Caco-2 (cell line): ENCODE results near the gene LARP4B. TPM values are rescaled to one million over a fixed set of nuclear protein-coding genes. Genes with fewer than 3 reads are reported as not detected.

Experiments used
- BruUV-seq: library from RNA; stranded (reverse); fragments of 400-500 nt; replicated peaks from 2 replicates; lab custom pipeline; 2021; lab: Mats Ljungman, UMichigan
- CTCF ChIA-PET: fragments of 300-600 bp; sonication (Branson Sonifier 250); formaldehyde crosslinking; loops from one replicate; lab custom pipeline; 2022; ENCODE audit warnings: antibody characterized with exemption; lab: Charles Lee
- POLR2A ChIA-PET: fragments of 300-600 bp; sonication (Branson Sonifier 250); formaldehyde crosslinking; loops from one replicate; lab custom pipeline; 2022; ENCODE audit warnings: antibody characterized with exemption; lab: Charles Lee
- DNase-seq, 2 experiments: peaks; one replicate each; pipeline versions ENCODE4 v3.0.0 to v3.0.0-alpha.2; 2020 to 2022
- H3K27me3 ChIP-seq: replicated peaks from 2 replicates; pipeline ENCODE4 v1.6.0; 2011; ENCODE audit warnings: low read length; ENCODE audit not compliant: control insufficient read depth, insufficient read depth
- H3K36me3 ChIP-seq: 2 replicates; pipeline ENCODE4 v1.5.1; 2011; ENCODE audit warnings: low read length; ENCODE audit not compliant: control insufficient read depth, insufficient read depth
- H3K4me1 ChIP-seq: fragments of 250-450 bp; sonication (Bioruptor Pico); 2 replicates; pipeline ENCODE4 v1.5.1; 2020; ENCODE audit warnings: mild to moderate bottlenecking
- H3K4me3 ChIP-seq: 2 replicates; pipeline ENCODE4 v1.5.1; 2011; ENCODE audit warnings: low read depth, mild to moderate bottlenecking, control low read depth, low read length
- H3K9me3 ChIP-seq: fragments of 250-450 bp; sonication (Bioruptor Pico); 2 replicates; pipeline ENCODE4 v1.5.1; 2020; ENCODE audit warnings: mild to moderate bottlenecking, moderate library complexity
- H3K27ac Mint-ChIP-seq: one replicate; pipeline ENCODE4 v1.8.0; 2022; ENCODE audit warnings: mixed read lengths; ENCODE audit not compliant: unreplicated experiment
- H3K27me3 Mint-ChIP-seq: one replicate; pipeline ENCODE4 v1.8.0; 2022; ENCODE audit warnings: mixed read lengths; ENCODE audit not compliant: insufficient read depth, unreplicated experiment
- H3K36me3 Mint-ChIP-seq: one replicate; pipeline ENCODE4 v1.8.0; 2022; ENCODE audit warnings: mild to moderate bottlenecking, mixed read lengths; ENCODE audit not compliant: insufficient read depth, unreplicated experiment
- H3K4me1 Mint-ChIP-seq: one replicate; pipeline ENCODE4 v1.8.0; 2022; ENCODE audit warnings: low read depth, mixed read lengths; ENCODE audit not compliant: unreplicated experiment
- H3K4me3 Mint-ChIP-seq: one replicate; pipeline ENCODE4 v1.8.0; 2022; ENCODE audit warnings: mild to moderate bottlenecking, moderate library complexity, mixed read lengths; ENCODE audit not compliant: unreplicated experiment
- H3K9me3 Mint-ChIP-seq: one replicate; pipeline ENCODE4 v1.8.0; 2022; ENCODE audit warnings: mixed read lengths; ENCODE audit not compliant: unreplicated experiment
- CTCF ChIP-seq, 2 experiments: fragments of 200-600 bp in 1 of 2; IDR thresholded peaks; 1 replicate in 1 of 2; 2 replicates in 1 of 2; pipeline versions ENCODE4 v1.5.1 to v1.8.0; 2011 to 2022; ENCODE audit warnings: antibody characterized with exemption in 1 of 2, control low read depth in 1 of 2, inconsistent platforms in 1 of 2, low read depth in 1 of 2, low read length in 1 of 2, mild to moderate bottlenecking in 1 of 2, moderate library complexity in 1 of 2; ENCODE audit not compliant: insufficient read depth in 1 of 2, severe bottlenecking in 1 of 2, unreplicated experiment in 1 of 2
- intact Hi-C: fragments of 100-400 bp; cut with micrococcal nuclease; formaldehyde crosslinking; loops from one replicate; pipeline ENCODE4 v1.10.0; 2022; ENCODE audit not compliant: unreplicated experiment
- total RNA-seq: library from RNA; stranded (reverse); gene quantifications from 2 replicates; pipeline ENCODE4 v1.2.3, GENCODE V29; 2022

Gene LARP4B
- total RNA-seq, 1 experiment from 2014 or later: 235 TPM

GRCh38 chr10:809671-810350 lies 121.7 kb downstream of the LARP4B start:
- no TSS peak for BruUV-seq
- POLR2A ChIA-PET: interaction anchor here (0.7 kb wide), 1 partner anchor 61 kb away, joined by 8 read pairs; no protein-coding TSS in a partner anchor
- CTCF ChIA-PET: interaction anchor here (0.8 to 1.8 kb wide), 5 partner anchors 18 to 394 kb away, joined by 3 to 6 read pairs (median 4); no protein-coding TSS in a partner anchor
- no peaks in the 10 kb centered on the region for H3K27me3 Mint-ChIP-seq
- H3K4me1 ChIP-seq: no peaks in the 10 kb centered on the region
- peaks cover 14% of the 10 kb centered on the region for H3K36me3 ChIP-seq
- H3K4me1 Mint-ChIP-seq: no peaks in the 10 kb centered on the region
- intact Hi-C loops: loop anchor here (1.0 kb wide), 1 partner anchor 299 kb away; no protein-coding TSS in a partner anchor
- H3K36me3 Mint-ChIP-seq: peaks cover 99% of the 10 kb centered on the region
- no peaks in the 10 kb centered on the region for H3K27me3 ChIP-seq
- no peak overlapping the region for H3K4me3 ChIP-seq
- H3K27ac Mint-ChIP-seq: no peak overlapping the region
- TF ChIP-seq CTCF (IDR thresholded peaks at IDR 0.05; ENCODE audit: insufficient read depth in 1 of 2, low read depth in 1 of 2, low read length in 1 of 2, severe bottlenecking in 1 of 2, unreplicated experiment in 1 of 2): no peak
- H3K9me3 Mint-ChIP-seq: no peaks in the 10 kb centered on the region
- no peak for DNase-seq
- no peaks in the 10 kb centered on the region for H3K9me3 ChIP-seq
- no peak overlapping the region for H3K4me3 Mint-ChIP-seq

GRCh38 chr10:807958-808353 lies 123.5 kb downstream of the LARP4B start:
- Mint-ChIP-seq H3K4me1 (no peaks in the 10 kb centered on the region), H3K4me3 (no peak overlapping the region), H3K27me3 (no peaks in the 10 kb centered on the region), H3K27ac (no peak overlapping the region), H3K9me3 (no peaks in the 10 kb centered on the region), H3K36me3 (peaks cover 99% of the 10 kb centered on the region)
- TF ChIP-seq CTCF (IDR thresholded peaks at IDR 0.05; ENCODE audit: insufficient read depth in 1 of 2, low read depth in 1 of 2, low read length in 1 of 2, severe bottlenecking in 1 of 2, unreplicated experiment in 1 of 2): no peak
- Histone ChIP-seq H3K27me3 (no peaks in the 10 kb centered on the region), H3K9me3 (no peaks in the 10 kb centered on the region), H3K36me3 (peaks cover 14% of the 10 kb centered on the region), H3K4me1 (no peaks in the 10 kb centered on the region), H3K4me3 (no peak overlapping the region)
- intact Hi-C loops: no loop called here
- no peak for DNase-seq
- ChIA-PET CTCF (no interaction called here), POLR2A (no interaction called here)
- BruUV-seq: no TSS peak

- ChIA-PET CTCF (interaction anchor here (0.6 kb wide), 1 partner anchor 242 kb away, joined by 3 read pairs; the partner anchor contains the start of gene IDI1), POLR2A (no interaction called here)
- Histone ChIP-seq H3K27me3 (no peaks in the 10 kb centered on the region), H3K4me3 (no peak overlapping the region), H3K4me1 (no peaks in the 10 kb centered on the region), H3K36me3 (peaks cover 12% of the 10 kb centered on the region), H3K9me3 (no peaks in the 10 kb centered on the region)
- no peak for TF ChIP-seq CTCF (IDR thresholded peaks at IDR 0.05; ENCODE audit: insufficient read depth in 1 of 2, low read depth in 1 of 2, low read length in 1 of 2, severe bottlenecking in 1 of 2, unreplicated experiment in 1 of 2)
- intact Hi-C loops: no loop called here
- H3K9me3 Mint-ChIP-seq: no peaks in the 10 kb centered on the region
- H3K4me1 Mint-ChIP-seq: no peaks in the 10 kb centered on the region
- H3K27ac Mint-ChIP-seq: peak overlapping the region; percentile 19
- no peak overlapping the region for H3K4me3 Mint-ChIP-seq
- H3K36me3 Mint-ChIP-seq: peaks cover 99% of the 10 kb centered on the region
- no TSS peak for BruUV-seq
- peak in 1 of 2 experiments; percentile 39 for DNase-seq
- H3K27me3 Mint-ChIP-seq: no peaks in the 10 kb centered on the region
Observed at GRCh38 chr10:807163-807957, 124.1 kb downstream of the LARP4B start.
